ENCODE results near the gene STK39.
"Not testable (repeated sequence)": the region's sequence is repeated elsewhere in the genome, so short reads cannot be mapped to it uniquely, and the experiment has no call there.

The STK39 gene

DNA sequence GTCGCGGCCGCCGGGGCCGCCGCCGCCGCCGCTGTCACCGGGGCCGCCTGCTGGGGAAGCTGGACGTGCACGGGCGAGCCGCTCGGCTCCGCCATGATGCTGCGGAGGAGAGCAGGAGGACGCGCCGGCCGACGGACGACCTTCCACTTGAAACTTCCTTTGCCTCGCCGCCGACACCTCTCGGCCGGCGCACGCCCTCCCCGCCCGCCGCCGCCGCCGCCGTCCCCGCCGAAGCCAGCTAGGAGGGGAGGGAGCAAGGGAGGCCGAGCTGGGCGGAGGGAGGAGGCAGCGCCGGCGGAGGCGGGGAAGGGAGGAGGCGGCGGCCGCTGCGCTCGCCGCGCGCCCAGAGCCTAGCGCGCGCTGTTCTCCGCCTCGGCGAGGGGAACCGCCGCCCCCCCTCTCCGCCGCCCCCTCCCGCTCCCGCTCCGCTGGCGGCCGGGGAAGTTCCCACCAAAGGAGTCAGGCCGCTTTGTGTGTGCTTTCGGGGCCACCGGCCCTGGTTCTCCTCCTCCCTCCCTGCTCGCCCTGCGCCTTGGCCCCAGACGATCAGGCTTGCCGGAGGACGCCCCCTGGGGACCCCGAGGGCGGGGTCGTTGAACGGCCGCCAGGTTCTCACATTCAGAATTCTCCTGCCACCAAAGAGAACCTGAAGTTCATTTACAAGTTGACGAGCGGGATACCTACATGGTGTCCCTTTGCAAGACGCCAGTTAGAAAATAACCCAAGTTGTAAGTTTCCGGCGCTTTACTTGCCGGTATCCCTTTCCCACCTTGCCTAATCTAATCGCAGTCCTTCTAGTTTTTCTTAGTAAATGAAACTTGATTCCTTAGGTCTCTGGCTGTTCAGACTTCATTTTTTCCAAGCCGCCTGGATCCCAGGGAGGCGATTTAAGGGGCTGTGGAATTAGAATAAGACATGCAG is at the start of gene STK39:
Gene STK39 (minus strand): TSS at position 255 of the 921 bp plus-strand sequence. CDS start 160 bp downstream, at position 95.
- DNase-seq, result peak; percentile 66

GRCh38 chr2:168295051-168295450 is 47.7 kb upstream of the STK39 start:
- no peak for DNase-seq

- DNase-seq, result no peak
These were observed 47.0 kb upstream of the STK39 start for GRCh38 chr2:168294409-168294808.

- DNase-seq, result no peak
These were observed 46.4 kb upstream of the STK39 start for GRCh38 chr2:168293766-168294165.

DNA sequence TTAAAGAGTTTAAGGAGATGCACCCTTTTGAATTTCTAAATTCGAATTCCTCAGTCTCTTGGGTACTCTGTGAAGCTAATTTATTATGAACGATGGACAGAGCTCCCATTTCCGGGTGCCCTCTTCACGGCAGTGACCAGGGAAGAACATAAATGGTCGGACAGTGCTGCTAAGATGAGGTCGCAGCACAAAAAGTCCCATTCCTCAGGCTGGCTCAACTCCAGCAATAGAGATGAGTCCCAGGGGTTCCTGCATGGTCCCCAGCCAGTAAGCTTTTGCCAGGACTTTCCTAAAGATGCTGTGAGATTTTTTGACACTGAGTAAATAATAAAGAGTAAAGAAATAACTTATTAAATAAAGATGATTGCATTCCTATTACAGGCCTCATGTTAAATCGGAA is 43.0 kb upstream of the STK39 start:
- no peak for DNase-seq

DNA sequence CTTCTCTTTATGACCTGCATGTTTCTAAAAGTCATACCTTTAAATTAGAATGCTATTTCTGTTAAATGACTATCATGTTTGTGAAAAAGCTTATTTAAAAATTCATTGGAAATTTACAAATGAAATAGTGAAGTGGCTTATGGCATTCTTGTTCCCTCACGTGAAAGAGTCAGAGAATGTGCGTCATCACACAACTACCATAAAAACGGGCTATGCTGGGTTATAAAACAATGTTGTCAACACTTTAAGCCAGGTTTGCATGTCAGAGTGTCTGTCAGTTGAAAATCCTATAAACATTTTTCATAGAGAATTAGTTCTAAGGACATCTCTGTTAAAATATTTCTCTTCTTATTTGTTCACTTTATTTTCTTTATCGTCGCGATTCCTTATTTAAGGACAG is 42.5 kb upstream of the STK39 start:
- no peak for DNase-seq

DNA sequence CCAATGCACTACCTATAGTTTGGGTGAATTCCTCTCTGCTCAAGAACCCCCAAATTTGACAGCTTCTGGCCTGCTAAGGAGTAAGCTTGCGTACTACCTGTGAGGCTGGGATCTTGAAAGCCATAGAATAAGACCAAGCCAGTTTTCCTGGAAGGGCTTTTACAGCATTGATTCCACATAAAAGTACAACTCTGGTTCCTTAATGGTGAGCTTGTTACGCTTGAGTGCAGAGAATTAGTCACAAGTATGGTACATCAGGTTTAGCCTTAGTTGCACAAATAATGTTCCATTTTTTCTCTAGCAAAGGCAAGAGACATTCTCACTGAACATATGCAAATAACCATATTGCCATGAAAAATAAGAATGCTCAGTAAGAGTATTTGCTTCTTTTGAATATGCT is 39.1 kb upstream of the STK39 start:
- DNase-seq, result no peak

- no peak for DNase-seq
These were observed 31.1 kb upstream of the STK39 start for GRCh38 chr2:168278424-168278888.

DNA sequence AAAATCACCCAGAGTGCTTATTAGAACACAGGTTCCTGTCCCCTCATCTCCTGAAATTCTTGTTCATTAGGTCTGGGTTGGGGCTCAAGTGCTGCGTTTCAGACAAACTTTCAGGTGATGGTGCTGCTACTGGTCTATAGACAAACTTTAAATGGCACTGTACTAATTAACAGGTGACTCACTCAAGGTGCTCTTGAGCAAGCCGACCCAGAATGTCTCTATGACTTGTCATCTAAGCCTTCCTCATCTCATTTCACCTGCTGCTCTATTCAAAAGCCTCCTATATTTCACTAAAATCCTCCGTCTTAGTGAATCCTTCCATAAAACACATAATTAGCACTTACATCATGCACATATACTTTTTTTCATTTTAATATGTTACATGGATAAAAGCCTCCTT is 29.9 kb upstream of the STK39 start:
- no peak for DNase-seq

GRCh38 chr2:168272225-168272624 is 24.8 kb upstream of the STK39 start:
- no peak for DNase-seq

GRCh38 chr2:168262926-168263325 is 15.5 kb upstream of the STK39 start:
- DNase-seq, result not testable (repeated sequence)

GRCh38 chr2:168256448-168256847 is 9.1 kb upstream of the STK39 start:
- no peak for DNase-seq

DNA sequence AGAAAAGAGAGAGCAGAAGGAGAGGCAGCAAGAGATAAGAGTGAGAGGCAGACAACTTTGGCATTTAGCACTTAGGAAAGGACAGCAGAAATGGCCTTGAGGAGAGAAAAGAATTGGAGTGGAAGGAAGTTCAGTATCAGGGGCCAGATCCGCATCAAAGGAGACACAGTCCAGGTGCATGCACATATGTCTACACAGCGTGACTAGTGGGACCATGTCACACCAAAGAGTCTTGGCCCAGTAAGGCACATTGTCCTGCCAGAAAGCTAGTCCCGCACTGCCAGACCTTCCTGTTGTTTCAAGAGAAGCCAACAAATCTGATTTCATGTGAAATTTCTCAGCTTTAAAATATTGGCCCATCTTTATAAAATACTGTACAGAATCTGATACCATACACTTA is 8.5 kb upstream of the STK39 start:
- no peak for DNase-seq

- no peak for DNase-seq
These were observed 7.7 kb upstream of the STK39 start for GRCh38 chr2:168255103-168255502.

- DNase-seq, result no peak
These were observed 7.0 kb upstream of the STK39 start for GRCh38 chr2:168254158-168254935.

GRCh38 chr2:168253379-168253778 is 6.0 kb upstream of the STK39 start:
- DNase-seq, result no peak

DNA sequence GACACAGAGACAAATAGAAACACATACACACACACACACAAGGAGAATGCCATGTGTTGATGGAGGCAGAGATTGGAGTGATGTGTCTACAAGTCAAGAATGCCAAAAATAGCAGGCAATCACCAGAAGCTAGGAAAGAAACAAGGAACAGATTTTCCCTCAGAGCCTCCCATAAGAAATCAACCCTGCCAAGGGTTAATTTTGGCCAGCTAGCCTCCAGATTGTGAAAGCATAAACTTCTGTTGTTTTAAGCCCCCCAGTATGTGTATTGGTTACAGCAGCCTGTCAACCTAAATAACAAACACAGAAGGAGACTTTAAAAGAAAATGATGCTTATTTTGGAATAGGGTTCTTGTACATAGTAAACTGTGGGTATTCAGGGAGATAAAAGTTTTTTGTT is 5.6 kb upstream of the STK39 start:
- no peak for DNase-seq

GRCh38 chr2:168246483-168247340 is 683 bp downstream of the STK39 start:
- DNase-seq, result peak; percentile 58

DNA sequence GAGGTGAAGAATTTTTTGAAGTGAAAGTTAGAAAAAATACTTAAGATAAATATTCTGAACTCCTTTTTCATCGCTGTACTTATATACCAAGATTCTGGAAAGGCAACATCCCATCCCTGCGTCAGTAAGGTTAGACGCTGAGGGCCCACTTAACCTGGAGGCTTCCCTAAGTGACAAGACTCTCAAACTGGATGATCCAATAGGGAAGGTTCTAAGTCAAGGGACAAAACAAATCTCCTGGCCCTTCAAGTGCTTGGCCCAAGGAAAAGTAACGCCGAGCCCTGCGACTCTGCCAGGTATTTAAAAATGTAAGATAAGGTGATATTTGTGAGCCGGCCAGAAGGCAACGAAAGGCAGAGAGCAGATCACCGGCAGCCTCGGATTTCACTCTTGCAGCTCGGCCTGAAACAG is 1.3 kb downstream of the STK39 start:
- no peak for DNase-seq

GRCh38 chr2:168245074-168245825 is 2.1 kb downstream of the STK39 start:
- no peak for DNase-seq

DNA sequence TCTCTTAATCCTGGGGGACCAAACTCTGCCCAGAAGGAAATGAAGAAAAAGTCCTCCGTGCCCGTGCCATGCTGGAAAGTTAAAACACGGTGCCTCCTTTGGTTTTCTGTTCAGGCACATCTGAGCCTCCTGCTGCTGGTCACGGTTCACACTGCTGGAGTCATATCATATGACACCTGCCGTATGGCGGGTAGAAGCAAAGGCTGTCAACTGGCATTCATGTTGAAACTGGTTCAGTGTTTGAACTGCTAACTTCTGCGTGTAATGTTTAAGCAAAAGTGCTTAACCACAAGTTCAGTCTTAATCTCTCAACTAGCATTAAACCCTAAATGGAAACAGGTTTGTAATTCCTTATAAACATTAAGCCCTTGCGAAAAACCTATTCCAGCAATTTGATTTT is 3.1 kb downstream of the STK39 start:
- peak; percentile 7 for DNase-seq

DNA sequence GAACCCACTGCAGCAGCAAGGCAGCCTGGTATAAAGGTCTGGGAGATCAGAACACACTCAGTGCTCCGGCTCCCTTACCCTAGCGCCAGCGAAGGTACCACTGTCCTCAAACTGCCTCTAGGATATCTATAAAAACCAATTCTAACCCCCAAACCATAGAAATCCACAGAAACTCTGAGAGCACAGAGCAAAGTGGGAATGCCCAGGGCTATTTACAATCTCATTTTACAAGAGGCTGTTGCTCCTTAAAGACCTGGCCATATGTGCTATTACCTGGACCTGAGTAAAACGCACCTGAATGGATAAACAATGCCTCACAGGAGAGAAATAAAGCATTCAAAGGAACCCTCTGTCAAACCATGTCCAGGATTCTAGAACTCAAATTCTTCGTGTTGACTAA is 4.3 kb downstream of the STK39 start:
- DNase-seq, result no peak

Measured in activated T-cell treated with anti-CD3 and anti-CD28 coated beads for 4 hours (primary cell).